Upper lobe of left lung (tissue), 4 donors: Measurements from ENCODE around the gene HEPN1.

ENCODE experiments used
- EP300 ChIP-seq, 4 donors: sonication (generic); formaldehyde crosslinking; IDR thresholded peaks; one replicate each; pipeline ENCODE4 v1.5.1; 2017; ENCODE audit warnings: antibody characterized with exemption in 4 of 4, control low read depth in 2 of 4
- POLR2A ChIP-seq, 4 donors: fragments of 450-650 bp; IDR thresholded peaks; one replicate each; pipeline ENCODE4 v1.5.1; 2016 to 2017; ENCODE audit warnings: antibody characterized with exemption in 4 of 4, mild to moderate bottlenecking in 2 of 4
- POLR2AphosphoS5 ChIP-seq, 2 donors: sonication (generic); formaldehyde crosslinking; IDR thresholded peaks; one replicate each; pipeline ENCODE4 v1.5.1; 2017; ENCODE audit warnings: antibody characterized with exemption in 2 of 2
- TF ChIP-seq, protein P1 (sequence below), 6 experiments: fragments of 450-650 bp in 4 of 6; fragments of 200-600 bp in 2 of 6; sonication (generic) in 2 of 6; IDR thresholded peaks; one replicate each; pipeline ENCODE4 v1.5.1; 2016 to 2019; ENCODE audit warnings: antibody characterized with exemption in 6 of 6

DNA sequence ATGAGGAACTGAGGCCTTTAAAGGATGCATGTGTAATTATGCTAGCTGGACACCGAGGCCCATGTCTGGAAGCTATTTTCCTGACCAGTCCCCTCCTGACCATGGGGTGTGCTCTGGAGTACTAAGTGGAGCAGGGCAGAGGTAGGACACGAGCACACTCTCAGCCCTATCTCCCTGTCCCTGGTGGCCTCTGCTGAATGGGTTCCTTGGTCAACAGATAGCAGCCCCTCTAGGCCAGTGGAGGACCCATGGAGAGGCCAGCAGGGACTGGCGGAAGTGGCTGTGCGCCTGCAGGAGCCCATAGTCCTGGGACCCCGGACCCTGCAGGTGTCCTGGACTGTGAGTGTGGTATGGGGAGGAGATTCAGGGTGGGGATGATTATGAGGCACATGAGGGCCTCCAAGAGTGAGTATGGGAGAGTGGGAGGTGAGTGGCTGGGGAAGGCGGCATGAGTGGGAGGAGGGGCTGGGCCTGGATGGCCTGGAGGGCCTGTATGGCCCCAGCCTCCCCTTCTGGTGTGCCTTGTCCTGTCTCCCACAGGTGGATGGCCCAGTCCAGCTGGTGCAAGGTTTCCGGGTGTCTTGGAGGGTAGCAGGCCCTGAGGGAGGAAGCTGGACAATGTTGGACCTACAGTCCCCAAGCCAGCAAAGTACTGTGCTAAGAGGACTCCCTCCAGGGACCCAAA, 44.3 kb upstream of the HEPN1 start:
- TF ChIP-seq, protein P1, sequence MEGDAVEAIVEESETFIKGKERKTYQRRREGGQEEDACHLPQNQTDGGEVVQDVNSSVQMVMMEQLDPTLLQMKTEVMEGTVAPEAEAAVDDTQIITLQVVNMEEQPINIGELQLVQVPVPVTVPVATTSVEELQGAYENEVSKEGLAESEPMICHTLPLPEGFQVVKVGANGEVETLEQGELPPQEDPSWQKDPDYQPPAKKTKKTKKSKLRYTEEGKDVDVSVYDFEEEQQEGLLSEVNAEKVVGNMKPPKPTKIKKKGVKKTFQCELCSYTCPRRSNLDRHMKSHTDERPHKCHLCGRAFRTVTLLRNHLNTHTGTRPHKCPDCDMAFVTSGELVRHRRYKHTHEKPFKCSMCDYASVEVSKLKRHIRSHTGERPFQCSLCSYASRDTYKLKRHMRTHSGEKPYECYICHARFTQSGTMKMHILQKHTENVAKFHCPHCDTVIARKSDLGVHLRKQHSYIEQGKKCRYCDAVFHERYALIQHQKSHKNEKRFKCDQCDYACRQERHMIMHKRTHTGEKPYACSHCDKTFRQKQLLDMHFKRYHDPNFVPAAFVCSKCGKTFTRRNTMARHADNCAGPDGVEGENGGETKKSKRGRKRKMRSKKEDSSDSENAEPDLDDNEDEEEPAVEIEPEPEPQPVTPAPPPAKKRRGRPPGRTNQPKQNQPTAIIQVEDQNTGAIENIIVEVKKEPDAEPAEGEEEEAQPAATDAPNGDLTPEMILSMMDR (IDR thresholded peaks at IDR 0.05), result no peak
- TF ChIP-seq POLR2A (IDR thresholded peaks at IDR 0.05) (no peak), EP300 (IDR thresholded peaks at IDR 0.05) (no peak), POLR2AphosphoS5 (IDR thresholded peaks at IDR 0.05) (no peak)
